ENCODE data around the gene MT1G.
"Not testable (repeated sequence)": the region's sequence is repeated elsewhere in the genome, so short reads cannot be mapped to it uniquely, and the experiment has no call there.

The MT1G gene

DNA sequence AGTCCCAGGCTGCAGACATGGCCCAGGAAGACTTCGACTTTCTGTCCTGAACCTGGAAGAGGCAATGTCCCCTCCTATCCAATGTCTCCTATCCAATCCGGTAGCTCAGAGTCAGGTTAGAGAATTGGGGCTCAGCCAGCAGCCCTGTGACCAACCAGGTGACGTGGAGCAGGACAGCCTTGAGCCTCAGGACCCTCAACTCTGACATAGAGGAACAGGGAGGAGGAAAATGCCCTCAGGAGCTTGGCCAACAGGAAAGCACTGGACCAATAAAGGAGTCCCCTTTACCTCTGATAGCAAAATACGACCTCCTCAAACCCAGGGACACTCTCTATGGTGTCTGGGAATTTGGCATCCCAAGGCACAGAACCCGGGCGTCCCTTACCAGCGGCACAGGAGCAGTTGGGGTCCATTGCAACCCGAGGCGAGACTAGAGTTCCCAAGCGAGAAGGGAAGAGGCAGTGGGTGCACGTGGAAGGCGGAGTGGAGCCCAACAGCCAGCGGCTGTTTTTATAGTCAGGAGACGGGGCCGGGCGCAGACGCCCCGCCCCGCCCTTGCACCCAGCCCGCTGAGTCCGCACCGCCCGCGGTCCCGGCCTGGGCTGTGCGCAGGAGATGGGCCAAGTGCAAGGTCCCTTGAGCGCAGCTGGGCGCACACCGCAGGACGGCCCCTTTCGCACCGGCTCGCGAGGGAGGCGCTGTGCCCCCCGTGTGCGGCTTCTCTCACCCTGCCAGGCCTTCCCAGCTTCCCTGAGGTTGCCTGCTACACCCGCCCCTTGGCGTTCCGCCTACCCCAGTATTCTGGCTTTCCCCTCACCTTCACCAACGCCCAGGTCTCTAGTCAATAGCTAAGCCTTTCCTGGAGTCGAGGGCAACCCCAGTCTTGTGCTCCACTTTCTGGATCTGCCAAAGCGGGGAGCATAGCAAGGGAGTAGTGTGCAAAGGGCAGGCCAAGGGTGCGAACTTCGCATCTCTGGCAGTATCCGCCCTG lies at the start of gene MT1G:
MT1G (minus strand) TSS at position 485 of the 991 bp plus-strand sequence; CDS start at position 413, 72 bp downstream.
- DNase-seq: no peak

GRCh38 chr16:56717532-56717931 lies 49.7 kb upstream of the MT1G start:
- DNase-seq: not testable (repeated sequence)

GRCh38 chr16:56716761-56717160 lies 48.9 kb upstream of the MT1G start:
- DNase-seq: no peak

DNA sequence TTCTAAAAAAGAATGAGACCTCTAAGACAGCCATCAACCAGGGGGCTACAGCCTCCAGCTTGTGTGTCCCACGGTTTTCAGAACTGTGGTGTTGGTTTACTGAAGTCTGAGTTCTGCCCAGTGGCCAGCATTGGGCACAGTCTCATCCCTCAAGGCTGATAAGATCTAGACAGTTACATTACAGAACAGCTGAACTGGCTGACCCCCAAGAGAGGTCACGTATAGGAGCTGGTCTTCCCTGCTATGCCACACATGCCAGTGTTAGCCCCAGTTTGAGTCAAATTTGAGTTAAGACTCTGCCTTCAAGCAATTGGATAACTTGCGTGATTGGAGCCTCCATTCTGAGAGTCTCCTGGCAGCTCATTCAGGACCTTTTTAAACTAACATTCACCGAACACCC lies 47.3 kb upstream of the MT1G start:
- DNase-seq: no peak

GRCh38 chr16:56713794-56714193 lies 45.9 kb upstream of the MT1G start:
- DNase-seq: no peak

DNA sequence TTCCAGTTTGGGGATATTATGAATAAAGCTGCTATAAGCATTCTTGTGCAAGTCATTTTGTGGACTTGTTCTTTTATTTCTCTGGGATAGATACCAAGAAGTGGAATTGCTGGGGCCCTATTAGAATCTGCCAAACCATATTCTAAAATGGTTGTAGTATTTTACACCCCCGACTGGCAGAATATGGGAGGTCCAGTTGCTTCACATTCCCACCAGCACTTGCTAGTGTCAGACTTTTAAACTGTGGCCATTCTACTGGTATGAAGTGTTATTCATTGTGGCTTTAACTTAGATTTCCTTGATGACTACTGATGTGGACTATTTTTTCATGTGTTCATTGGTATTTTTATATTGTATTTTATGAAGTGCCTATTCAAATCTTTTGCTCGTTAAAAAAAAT lies 44.0 kb upstream of the MT1G start:
- no peak for DNase-seq

- DNase-seq: no peak
These were observed 42.4 kb upstream of the MT1G start for GRCh38 chr16:56710181-56710737.

- no peak for DNase-seq
These were observed 41.7 kb upstream of the MT1G start for GRCh38 chr16:56709443-56710040.

- DNase-seq: peak; percentile 29
These were observed 40.9 kb upstream of the MT1G start for GRCh38 chr16:56708525-56709442.

DNA sequence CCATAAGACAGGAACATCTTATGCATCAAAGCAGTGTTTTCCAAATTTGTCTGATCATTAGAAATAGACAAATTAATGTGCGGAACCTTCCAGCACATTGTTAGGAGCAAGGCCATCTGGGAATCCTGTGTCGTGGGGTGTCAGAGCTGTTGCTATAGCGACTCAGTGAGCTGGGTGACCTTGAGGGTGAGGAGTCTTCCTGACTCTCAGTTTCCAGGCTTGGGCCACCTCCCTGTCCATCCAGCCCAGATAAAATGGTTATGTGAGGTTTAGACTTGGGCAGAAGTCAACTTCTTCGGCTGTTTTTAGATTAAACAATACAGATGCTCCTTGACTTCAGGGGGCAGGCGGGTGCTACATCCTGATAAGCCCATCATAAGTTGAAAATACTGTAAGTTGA lies 35.0 kb upstream of the MT1G start:
- no peak for DNase-seq

GRCh38 chr16:56701534-56701933 lies 33.7 kb upstream of the MT1G start:
- no peak for DNase-seq

DNA sequence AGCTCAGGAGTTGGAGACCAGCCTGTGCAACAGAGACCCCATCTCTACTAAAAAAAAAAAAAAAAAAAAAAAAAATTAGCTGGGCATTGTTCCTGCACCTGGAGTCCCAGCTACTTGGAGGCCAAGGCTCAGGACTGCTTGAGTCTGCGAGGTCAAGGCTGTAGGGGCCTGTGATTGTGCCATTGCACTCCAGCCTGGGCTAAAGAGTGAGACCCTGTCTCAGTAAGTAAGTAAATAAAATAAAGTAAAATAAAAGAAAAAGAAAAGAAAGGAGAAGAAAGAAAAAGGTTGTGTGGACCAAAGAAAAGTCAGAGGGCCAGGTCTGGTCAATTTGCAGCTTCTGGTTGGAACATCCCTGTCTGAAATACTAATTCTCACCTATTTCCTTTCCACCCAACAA lies 32.8 kb upstream of the MT1G start:
- no peak for DNase-seq

- DNase-seq: no peak
These were observed 32.3 kb upstream of the MT1G start for GRCh38 chr16:56700195-56700594.

- DNase-seq: no peak
These were observed 29.7 kb upstream of the MT1G start for GRCh38 chr16:56697456-56698155.

DNA sequence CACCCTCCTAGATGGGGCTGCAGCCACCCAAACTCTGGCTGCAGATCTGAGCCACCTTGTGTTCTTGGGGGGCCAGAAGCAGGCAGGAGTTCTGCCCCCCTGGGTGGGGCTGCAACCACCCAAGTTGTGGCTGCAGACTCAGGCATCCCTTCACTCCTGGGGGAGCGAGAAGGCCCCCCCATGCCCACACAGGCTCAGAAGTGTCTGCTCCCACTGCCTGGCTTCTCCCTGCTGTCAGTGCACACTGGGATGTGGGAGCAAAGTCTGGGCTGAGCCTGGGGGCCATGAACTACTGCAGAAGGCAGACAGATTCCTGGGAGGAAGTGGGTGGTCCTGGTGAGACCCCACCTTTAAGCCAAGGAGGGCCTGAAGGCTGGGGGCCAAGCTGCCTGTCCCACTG lies 27.4 kb upstream of the MT1G start:
- no peak for DNase-seq

- DNase-seq: no peak
These were observed 24.0 kb upstream of the MT1G start for GRCh38 chr16:56691885-56692284.

- no peak for DNase-seq
These were observed 22.7 kb upstream of the MT1G start for GRCh38 chr16:56690420-56691122.

GRCh38 chr16:56689171-56689570 lies 21.3 kb upstream of the MT1G start:
- DNase-seq: no peak

DNA sequence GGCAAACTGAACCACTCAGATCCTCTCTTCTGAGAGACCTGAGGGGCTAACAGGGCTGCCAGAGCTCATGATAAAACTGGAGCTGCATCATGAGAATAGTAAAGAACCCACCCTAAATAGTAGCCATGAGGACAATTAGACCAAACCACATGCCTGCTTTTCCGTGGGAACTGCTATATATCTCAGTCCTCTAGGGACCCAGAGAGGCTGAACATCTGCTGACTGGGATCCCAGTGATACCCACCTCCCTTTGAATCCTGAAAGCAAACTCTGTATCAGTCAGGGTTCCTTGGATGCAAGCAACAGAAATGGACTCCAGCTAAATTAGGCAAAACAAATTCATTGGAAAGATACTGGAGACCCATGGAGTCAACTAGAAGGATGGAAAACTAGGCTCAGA lies 20.9 kb upstream of the MT1G start:
- no peak for DNase-seq

GRCh38 chr16:56686758-56687157 lies 18.9 kb upstream of the MT1G start:
- no peak for DNase-seq

- no peak for DNase-seq
These were observed 17.2 kb upstream of the MT1G start for GRCh38 chr16:56684926-56685590.

Measured in CD4-positive, alpha-beta T cell treated with Interleukin-10 for 1 hour (primary cell).